GM19455 (cell line): ENCODE data around the gene ARPC1B.

Experiments used
- ATAC-seq: cut with Tn5 transposase; IDR thresholded peaks from one replicate; pipeline ENCODE4 v1.9.1; 2021; ENCODE audit not compliant: unreplicated experiment

The ARPC1B gene

GRCh38 chr7:99387912-99388311 lies 13.4 kb downstream of the ARPC1B start:
- ATAC-seq, result no peak

- no peak for ATAC-seq
Measured at GRCh38 chr7:99389772-99390171, 15.2 kb downstream of the ARPC1B start.

DNA sequence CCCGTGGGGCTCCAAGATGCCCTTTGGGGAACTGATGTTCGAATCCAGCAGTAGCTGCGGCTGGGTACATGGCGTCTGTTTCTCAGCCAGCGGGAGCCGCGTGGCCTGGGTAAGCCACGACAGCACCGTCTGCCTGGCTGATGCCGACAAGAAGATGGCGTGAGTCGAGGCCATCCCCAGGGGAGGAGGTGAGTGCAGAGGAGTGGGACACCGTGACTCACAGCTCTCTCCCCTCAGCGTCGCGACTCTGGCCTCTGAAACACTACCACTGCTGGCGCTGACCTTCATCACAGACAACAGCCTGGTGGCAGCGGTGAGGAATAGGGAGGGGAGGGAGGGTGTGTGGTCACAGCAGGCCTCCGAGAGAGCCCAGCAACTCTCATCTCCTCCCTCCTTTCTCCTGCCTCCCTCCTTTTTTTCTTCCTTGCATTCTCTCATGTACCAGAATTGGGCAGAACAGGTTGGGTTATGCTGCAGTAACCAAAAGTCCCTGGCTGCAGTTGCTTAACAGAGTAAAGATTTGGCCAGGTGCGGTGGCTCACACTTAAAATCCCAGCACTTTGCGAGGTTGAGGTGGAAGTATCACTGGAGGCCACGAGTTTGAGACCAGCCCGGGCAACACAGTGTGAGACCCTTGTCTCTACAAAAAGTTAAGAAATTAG lies 16.5 kb downstream of the ARPC1B start:
- ATAC-seq, result no peak

DNA sequence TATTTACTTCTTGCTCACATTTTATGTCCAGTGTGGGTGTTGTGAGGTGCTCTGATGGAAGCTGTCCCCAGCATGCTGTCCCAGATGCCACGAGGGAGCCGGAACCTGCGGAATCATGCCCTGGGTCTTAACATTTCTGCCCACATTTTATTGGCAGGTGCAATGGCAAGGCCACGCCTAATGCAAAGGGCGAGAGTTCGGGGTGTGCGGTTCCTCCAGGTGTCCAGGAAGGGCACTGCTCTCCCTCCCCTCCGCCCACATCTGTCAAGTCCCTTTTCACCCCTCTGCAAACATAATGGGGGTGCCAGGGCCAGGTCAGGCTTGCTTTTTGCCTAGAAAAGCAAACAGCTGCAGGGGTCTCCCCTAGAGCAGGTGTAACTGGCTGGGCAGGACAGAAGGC lies 17.5 kb downstream of the ARPC1B start:
- ATAC-seq, result no peak

- ATAC-seq, result peak; percentile 49
Measured at GRCh38 chr7:99392659-99393354, 18.3 kb downstream of the ARPC1B start.

DNA sequence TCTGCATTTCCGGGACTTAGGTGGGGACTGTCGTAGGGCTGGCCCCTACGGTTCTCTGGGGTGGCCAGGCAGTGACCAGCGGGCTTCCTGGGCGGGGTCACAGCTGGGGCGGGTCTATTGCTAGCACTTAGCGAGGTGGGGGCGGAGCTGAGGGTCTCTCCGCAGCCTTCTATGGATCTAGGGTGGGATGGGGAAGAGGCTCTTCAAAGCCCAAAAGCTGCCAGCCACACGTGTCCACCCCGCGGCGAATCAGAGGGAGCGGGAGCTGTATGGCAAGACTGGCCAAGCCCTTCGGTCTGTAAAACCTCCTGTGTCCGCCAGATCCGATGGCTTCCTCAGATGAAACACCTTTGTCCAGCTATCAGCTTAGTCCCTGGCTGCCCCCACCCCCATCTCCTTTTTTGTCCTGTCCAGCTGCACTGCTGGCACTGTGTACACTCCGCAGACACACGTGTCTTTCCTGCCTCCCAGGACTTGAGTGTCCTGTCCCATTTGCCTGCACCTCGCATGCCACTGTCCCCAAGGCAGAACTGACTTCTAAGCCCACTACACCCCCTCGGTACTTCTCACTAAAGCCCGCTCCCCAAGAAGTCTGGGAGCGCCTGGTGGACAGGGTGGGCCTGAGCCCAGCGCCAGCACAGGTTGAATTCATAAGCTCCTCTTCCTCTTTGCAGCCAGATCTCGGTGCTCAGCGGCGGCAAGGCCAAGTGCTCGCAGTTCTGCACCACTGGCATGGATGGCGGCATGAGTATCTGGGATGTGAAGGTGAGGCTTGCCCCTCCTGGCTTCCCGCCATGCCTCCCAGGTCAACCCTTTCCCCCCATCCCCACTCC lies 19.0 kb downstream of the ARPC1B start:
- no peak for ATAC-seq

GRCh38 chr7:99394188-99394502 lies 19.6 kb downstream of the ARPC1B start:
- no peak for ATAC-seq

- ATAC-seq, result no peak
Measured at GRCh38 chr7:99395616-99396327, 21.2 kb downstream of the ARPC1B start.

- ATAC-seq, result no peak
Measured at GRCh38 chr7:99396418-99397296, 22.1 kb downstream of the ARPC1B start.

- ATAC-seq, result no peak
Measured at GRCh38 chr7:99397297-99397983, 22.9 kb downstream of the ARPC1B start.

DNA sequence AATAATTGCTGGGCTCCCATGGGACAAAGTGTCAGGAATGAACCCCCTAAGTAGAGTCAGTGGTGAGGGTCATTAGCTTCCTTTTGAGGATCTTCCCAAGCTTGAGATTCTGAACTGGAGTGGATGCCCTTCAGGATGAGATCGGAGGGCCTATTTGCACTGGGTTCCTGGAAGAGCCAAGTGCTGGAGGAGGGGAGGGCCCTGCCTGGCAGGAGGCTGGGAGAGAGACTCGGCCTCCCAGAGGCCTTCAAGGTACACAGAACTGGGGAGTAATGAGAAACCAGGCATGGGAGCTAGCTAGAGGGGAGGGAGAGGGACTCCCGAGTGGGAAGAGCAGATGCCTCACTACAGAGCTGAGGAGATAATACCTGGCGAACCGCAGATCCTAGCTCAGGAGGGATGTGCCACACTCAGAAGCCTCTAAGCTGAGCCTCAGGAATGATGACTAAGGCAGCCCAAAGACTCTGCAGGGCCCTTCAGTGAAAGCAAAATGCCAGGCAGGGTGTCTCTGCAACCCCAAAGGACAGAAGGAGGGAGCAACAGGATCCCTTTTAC lies 24.4 kb downstream of the ARPC1B start:
- ATAC-seq, result no peak

DNA sequence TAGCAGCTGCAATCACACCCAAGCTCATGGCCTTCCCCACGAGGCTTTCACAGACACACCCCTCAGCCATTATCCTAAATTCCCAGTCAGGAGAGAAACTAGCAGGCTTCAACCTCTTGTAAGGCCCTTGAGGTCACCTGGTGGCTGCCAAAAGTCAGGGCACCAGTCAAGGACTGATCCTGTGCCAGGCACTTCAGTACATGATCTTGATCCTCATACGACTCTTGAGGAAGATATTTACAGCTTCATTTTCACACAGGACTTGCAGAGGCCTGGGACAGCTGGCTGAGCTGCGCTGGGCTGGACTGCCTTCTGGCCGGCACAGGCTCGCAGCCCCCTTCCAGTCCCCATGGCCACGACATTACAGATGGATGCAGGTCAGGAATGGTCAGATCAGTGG lies 25.1 kb downstream of the ARPC1B start:
- no peak for ATAC-seq

DNA sequence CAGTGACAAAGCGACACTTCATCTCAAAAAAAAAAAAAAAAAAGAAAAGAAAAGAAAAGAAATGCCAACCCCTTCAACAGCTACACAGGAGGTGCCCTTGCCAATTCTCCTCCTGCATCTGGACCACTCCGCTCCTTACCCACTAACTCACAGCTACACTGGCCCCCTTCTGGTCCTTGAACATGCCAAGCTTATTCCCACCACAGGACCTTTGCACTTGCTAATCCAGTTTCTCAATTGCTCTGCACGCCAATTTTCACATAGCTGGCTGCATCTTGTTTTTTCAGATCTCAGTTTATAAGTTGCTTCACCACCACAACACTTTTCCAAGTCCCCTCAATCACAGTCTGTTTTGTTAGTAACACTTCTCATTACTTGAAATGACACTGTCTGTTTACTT lies 28.3 kb downstream of the ARPC1B start:
- no peak for ATAC-seq

GRCh38 chr7:99403764-99404163 lies 29.2 kb downstream of the ARPC1B start:
- no peak for ATAC-seq

- no peak for ATAC-seq
Measured at GRCh38 chr7:99404235-99404976, 29.9 kb downstream of the ARPC1B start.

DNA sequence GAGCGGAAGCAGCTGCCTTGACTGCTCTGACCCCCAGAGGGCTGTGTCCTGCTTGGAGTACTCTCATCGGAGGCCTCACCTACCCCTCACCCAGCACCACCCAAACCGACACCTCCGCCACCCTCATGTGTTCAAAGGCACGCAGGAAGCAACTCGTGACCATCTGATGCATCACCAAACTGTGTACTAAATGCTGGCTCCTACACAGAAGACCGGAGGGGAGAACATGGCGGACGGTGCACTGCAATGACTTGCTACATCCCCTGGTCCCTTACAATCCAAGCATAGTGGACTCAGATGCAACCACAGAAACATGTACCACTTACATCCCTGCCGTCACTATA lies 30.4 kb downstream of the ARPC1B start:
- ATAC-seq, result no peak

DNA sequence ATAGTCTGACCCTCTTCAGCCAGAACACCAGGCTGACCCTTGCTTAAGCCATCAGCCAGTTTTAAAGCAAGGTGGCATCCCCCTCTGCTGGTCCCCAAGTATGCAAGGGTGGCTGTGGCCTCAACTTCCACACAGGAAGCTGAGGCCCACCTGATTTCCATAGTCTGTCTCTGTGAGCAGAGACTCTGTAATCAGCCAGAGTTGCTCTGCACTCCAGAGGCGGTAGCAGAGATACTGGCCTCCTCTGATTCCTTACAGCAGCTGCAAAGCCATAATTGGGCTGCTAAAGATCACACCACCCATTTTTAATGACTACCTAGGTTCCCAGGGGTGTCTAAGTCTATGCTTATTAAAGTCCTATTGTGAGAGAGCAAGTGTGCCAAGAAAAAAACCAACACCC lies 32.0 kb downstream of the ARPC1B start:
- ATAC-seq, result no peak

DNA sequence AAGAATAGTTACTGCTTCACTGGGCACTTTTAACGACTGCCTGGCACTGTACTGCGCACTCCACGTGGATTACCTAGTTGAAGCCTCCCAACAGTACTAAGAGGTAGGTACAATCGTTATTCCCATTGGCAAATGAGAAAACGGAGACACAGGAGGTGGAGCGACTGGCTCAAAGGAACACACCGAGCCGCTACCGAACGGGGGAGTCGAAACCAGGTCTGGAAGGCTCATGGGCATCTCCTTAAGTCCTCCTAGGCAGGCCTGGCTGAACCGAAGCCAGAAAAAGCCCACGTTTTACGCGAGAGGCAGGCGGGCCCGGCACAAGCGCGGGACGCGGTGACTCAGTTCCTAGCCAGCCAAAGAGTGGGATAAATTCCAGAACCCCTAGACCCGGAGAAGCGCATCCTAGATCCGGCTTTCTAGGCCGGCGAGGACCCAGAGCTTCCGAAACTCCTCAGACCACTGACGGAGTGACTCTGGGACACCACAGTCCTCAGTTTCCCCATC lies 33.4 kb downstream of the ARPC1B start:
- ATAC-seq, result peak; percentile 9
